Esophagus muscularis mucosa (tissue), 4 donors: ENCODE results near the gene ZNF862. TPM values are rescaled to one million over a fixed set of nuclear protein-coding genes. Genes with fewer than 3 reads are reported as not detected.
"Not testable (repeated sequence)": the region's sequence is repeated elsewhere in the genome, so short reads cannot be mapped to it uniquely, and the experiment has no call there.

ENCODE experiments used
- DNase-seq: peaks from one replicate; pipeline ENCODE4 v3.0.0-alpha.2; 2017; ENCODE audit errors: extremely low spot score
- H3K27ac ChIP-seq, 4 donors: fragments of 200-600 bp; sonication (generic); replicated peaks in 1 of 4; 1 replicate in 3 of 4; 2 replicates in 1 of 4; pipeline ENCODE4 v1.5.1; 2016 to 2019; ENCODE audit warnings: mild to moderate bottlenecking in 1 of 4
- H3K27me3 ChIP-seq, 4 donors: fragments of 200-600 bp; sonication (generic); one replicate each; pipeline versions ENCODE4 v1.5.1 to v1.6.0; 2016 to 2019
- H3K36me3 ChIP-seq, 4 donors: fragments of 200-600 bp; sonication (generic); one replicate each; pipeline ENCODE4 v1.5.1; 2016 to 2019
- H3K4me1 ChIP-seq, 4 donors: fragments of 200-600 bp; sonication (generic); one replicate each; pipeline ENCODE4 v1.5.1; 2016 to 2019
- H3K4me3 ChIP-seq, 4 donors: fragments of 200-600 bp; sonication (generic); 1 replicate in 2 of 4; 2 replicates in 2 of 4; pipeline ENCODE4 v1.5.1; 2016 to 2019; ENCODE audit warnings: mild to moderate bottlenecking in 4 of 4, moderate library complexity in 1 of 4
- H3K9me3 ChIP-seq, 4 donors: fragments of 200-600 bp; sonication (generic); 1 replicate in 3 of 4; 2 replicates in 1 of 4; pipeline ENCODE4 v1.5.1; 2016 to 2019
- CTCF ChIP-seq, 3 experiments: fragments of 200-600 bp in 2 of 3; fragments of 450-650 bp in 1 of 3; sonication (generic) in 2 of 3; IDR thresholded peaks; one replicate each; pipeline ENCODE4 v1.5.1; 2017 to 2019; ENCODE audit warnings: antibody characterized with exemption in 3 of 3, mild to moderate bottlenecking in 2 of 3, moderate library complexity in 1 of 3
- EP300 ChIP-seq: sonication (generic); formaldehyde crosslinking; IDR thresholded peaks from one replicate; pipeline ENCODE4 v1.6.1; 2017; ENCODE audit warnings: antibody characterized with exemption
- POLR2A ChIP-seq: fragments of 450-650 bp; IDR thresholded peaks from one replicate; pipeline ENCODE4 v1.6.1; 2017; ENCODE audit warnings: antibody characterized with exemption, moderate library complexity, mild to moderate bottlenecking, low read depth
- POLR2AphosphoS5 ChIP-seq, 2 donors: sonication (generic); formaldehyde crosslinking; IDR thresholded peaks; one replicate each; pipeline ENCODE4 v1.6.1; 2017; ENCODE audit warnings: antibody characterized with exemption in 2 of 2
- WGBS: methylation state at CpG from one replicate; pipeline ENCODE4 v1.1.5; 2018; 5-methylcytosine and 5-hydroxymethylcytosine counted together
- intact Hi-C: fragments of 100-400 bp; cut with DNase I; formaldehyde crosslinking; loops from one replicate; pipeline ENCODE4 v1.15.1; 2023
- total RNA-seq, 4 donors: library from RNA; depleted of rRNA; stranded (reverse); fragments of >200 nt; gene quantifications; one replicate each; pipeline versions ENCODE4 v1.1.0 to v1.2.1, GENCODE V29; 2016

The ZNF862 gene
- total RNA-seq, 4 donors from 2014 or later = 9.1 to 17.1 (median 13.3) TPM

DNA sequence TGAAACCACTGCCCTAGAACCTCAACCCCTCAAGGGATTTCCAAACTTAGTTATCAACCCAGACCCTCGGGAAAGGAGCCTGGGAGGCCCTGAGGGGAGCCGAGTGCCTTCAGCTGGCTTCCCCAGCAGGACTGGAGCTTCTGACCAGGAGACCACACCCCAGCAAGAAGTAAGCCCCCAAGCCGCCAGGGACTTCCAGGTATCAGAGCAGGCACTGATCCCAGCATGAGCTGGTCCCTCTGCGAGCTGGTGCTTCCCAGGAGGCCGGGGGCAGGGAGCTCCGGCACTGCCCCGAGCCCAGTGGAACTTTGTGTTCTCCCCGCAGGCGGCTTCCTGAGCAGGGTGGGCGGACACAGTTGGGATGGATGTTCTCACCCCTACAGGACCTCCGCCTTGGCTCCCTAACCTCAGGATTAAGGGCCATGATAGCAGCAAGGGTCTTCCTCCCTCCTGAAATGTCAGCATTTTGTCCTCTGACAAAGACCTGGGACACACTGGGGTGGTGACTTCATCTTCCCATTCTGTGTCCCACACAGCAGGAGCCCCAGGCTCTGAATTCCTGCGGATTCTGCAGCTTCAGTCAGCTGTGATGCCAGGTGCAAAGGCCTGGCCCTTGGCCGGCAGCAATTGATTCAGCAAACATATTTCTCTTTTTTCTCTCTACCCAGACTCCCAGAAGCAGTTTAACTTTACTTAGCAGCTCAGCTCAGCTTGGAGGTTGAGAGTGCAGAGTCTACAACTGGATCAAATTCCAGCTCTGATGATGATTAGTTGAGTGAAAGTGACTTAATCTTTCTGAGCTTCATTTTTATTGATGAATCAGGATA, 47.2 kb downstream of the ZNF862 start:
- no peak overlapping the region for H3K27ac ChIP-seq
- intact Hi-C loops = loop anchor here (10.0 kb wide), 1 partner anchor 159 kb away; no protein-coding TSS in a partner anchor

GRCh38 chr7:149886018-149886415, 47.8 kb downstream of the ZNF862 start:
- Histone ChIP-seq H3K9me3 (no peaks in the 10 kb centered on the region), H3K4me1 (peaks cover 22 to 38% (median 31%) of the 10 kb centered on the region in 4 donors), H3K36me3 (no peaks in the 10 kb centered on the region), H3K27me3 (no peaks in the 10 kb centered on the region), H3K4me3 (no peak overlapping the region), H3K27ac (no peak overlapping the region)
- 75% methylated on average over 4 of the region's 4 CpGs for WGBS
- no peak for TF ChIP-seq POLR2AphosphoS5 (IDR thresholded peaks at IDR 0.05)
- no peak for TF ChIP-seq EP300
- TF ChIP-seq POLR2A = no peak
- no peak for TF ChIP-seq CTCF (IDR thresholded peaks at IDR 0.05)
- intact Hi-C loops = loop anchor here (10.0 kb wide), 1 partner anchor 159 kb away; no protein-coding TSS in a partner anchor
- no peak for DNase-seq

More for the DNA sequence above, 47.2 kb downstream of the ZNF862 start:
- no peak for TF ChIP-seq EP300
- no peak for TF ChIP-seq CTCF (IDR thresholded peaks at IDR 0.05)
- TF ChIP-seq POLR2AphosphoS5 (IDR thresholded peaks at IDR 0.05) = no peak
- no peak for TF ChIP-seq POLR2A
- peaks cover 0 to under 1% (median 0%) of the 10 kb centered on the region in 4 donors for H3K36me3 ChIP-seq
- peaks cover 27 to 43% (median 37%) of the 10 kb centered on the region in 4 donors for H3K4me1 ChIP-seq
- DNase-seq = peak; percentile 62
- H3K27me3 ChIP-seq = no peaks in the 10 kb centered on the region
- 77% methylated on average over 6 of the region's 13 CpGs for WGBS
- no peak overlapping the region for H3K4me3 ChIP-seq
- H3K9me3 ChIP-seq = no peaks in the 10 kb centered on the region

GRCh38 chr7:149887311-149887710, 49.1 kb downstream of the ZNF862 start:
- TF ChIP-seq POLR2A (no peak), CTCF (IDR thresholded peaks at IDR 0.05) (no peak), EP300 (no peak), POLR2AphosphoS5 (IDR thresholded peaks at IDR 0.05) (no peak)
- intact Hi-C loops = loop anchor here (10.0 kb wide), 1 partner anchor 157 kb away; no protein-coding TSS in a partner anchor
- Histone ChIP-seq H3K27ac (no peak overlapping the region), H3K9me3 (no peaks in the 10 kb centered on the region), H3K4me3 (no peak overlapping the region), H3K4me1 (peaks cover 17 to 30% (median 18%) of the 10 kb centered on the region in 4 donors), H3K27me3 (no peaks in the 10 kb centered on the region), H3K36me3 (no peaks in the 10 kb centered on the region)
- DNase-seq = peak; percentile 55
- 97% methylated on average over 7 of the region's 7 CpGs for WGBS

DNA sequence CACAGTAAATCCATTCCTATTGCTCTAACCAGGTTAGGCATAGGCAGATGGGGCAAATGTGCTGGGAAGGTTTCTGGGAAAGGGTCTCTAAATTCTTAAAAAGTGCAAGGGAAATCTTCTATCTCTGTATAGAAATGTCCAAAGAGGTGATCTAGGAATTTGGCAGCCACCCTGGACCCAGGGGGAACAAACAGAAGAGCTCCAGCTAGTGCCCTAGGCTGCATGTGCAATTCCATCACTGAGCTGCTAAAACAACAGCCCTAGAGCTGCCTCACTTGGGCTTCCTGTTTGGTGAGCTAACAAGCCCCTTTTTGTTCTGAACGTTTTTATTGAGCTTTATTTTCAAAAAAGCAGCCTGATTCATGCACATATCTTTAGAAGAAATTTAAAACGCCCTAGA, 52.5 kb downstream of the ZNF862 start:
- H3K27ac ChIP-seq, DNase-seq, H3K4me3 ChIP-seq, H3K36me3 ChIP-seq, H3K4me1 ChIP-seq, intact Hi-C loops, H3K27me3 ChIP-seq, H3K9me3 ChIP-seq: not testable (repeated sequence)
- 31% methylated on average over 2 of the region's 2 CpGs for WGBS

- H3K4me3 ChIP-seq, H3K27ac ChIP-seq, H3K27me3 ChIP-seq, DNase-seq, H3K4me1 ChIP-seq, H3K36me3 ChIP-seq, H3K9me3 ChIP-seq, intact Hi-C loops: not testable (repeated sequence)
- WGBS = 75% methylated on average over 8 of the region's 8 CpGs
These were observed 56.8 kb downstream of the ZNF862 start for GRCh38 chr7:149894957-149895356.

DNA sequence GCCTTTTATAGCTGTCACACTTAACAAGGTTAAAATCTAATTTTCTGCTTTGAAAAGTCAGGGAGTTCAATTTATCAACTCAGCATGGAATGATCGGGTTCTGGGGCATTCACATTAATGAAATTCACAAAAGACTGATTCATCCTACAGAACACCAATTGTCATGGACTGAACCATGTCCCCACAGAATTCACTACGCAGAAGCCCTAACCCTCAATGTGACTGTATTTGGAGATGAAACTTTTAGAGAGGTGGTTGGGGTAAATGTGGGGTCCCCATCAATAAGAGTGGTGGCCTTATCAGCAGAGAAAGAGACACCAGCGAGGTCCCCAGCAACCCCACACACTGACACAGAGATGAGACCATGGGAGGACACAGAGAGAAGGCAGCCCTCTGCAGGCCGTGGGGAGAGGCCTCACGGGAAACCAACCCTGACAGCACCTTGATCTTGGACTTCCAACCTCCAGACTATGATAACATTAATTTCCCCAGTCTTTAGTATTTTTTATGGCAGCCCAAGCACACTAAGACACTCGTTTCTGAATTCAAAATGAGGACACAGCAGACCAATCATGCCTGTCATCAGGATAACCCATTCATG, 69.7 kb downstream of the ZNF862 start:
- H3K36me3 ChIP-seq, H3K4me3 ChIP-seq, H3K27me3 ChIP-seq, DNase-seq, H3K9me3 ChIP-seq, H3K27ac ChIP-seq, intact Hi-C loops, H3K4me1 ChIP-seq: not testable (repeated sequence)
- 68% methylated on average over 4 of the region's 6 CpGs for WGBS

DNA sequence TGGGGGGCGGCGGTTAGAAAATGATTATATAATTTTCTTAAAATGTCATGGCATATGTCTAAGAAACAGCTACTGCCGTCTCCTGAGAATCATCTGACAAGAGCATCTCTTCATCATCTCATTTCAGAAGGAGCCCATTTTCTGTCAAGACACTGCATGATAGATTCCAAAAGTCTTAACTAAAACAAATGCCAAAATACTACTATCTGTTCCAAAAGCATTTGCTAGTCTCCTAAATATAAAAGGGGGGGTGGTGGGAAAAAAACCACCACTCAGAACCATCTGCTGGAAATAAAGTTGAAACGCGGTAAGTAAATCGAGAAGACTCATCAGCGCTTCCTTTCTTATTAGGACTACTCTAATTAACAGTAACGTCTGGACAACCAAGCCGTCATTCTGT, 72.0 kb downstream of the ZNF862 start:
- H3K27me3 ChIP-seq, H3K36me3 ChIP-seq, H3K9me3 ChIP-seq, H3K4me3 ChIP-seq, DNase-seq, H3K4me1 ChIP-seq, H3K27ac ChIP-seq, intact Hi-C loops: not testable (repeated sequence)
- 69% methylated on average over 7 of the region's 9 CpGs for WGBS

DNA sequence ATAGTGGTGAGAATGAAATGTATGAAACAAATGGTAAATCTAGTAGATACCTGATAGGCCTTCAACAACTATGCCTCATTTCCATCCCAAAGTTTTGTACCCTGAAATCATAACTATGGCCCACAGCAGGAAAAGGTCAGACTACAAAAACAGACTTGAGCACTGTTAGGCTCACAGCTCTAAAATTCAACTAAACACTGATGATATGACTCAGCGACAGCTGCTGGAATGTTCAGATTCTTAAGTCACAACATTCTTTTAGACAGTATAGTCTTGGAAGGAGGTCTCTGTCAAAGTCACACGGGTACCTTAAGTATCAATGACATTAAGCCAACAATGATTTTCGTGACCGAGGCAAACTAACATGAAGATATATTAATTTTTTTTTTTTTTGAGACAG, 74.0 kb downstream of the ZNF862 start:
- H3K27ac ChIP-seq, H3K4me3 ChIP-seq, intact Hi-C loops, H3K27me3 ChIP-seq, H3K9me3 ChIP-seq, DNase-seq, H3K36me3 ChIP-seq, H3K4me1 ChIP-seq: not testable (repeated sequence)
- WGBS = 56% methylated on average over 2 of the region's 4 CpGs
